B cell (primary cell): ENCODE data around the gene NACAD. TPM values are rescaled to one million over a fixed set of nuclear protein-coding genes. Genes with fewer than 3 reads are reported as not detected.
"Not testable (repeated sequence)": the region's sequence is repeated elsewhere in the genome, so short reads cannot be mapped to it uniquely, and the experiment has no call there.

Source experiments
- ATAC-seq: fragments of 200-7000 bp; cut with Tn5 transposase; one replicate; pipeline ENCODE4 v1.10.0; 2021; ENCODE audit warnings: low read depth, mild to moderate bottlenecking, moderate number of reproducible peaks, moderate library complexity
- CTCF ChIA-PET: fragments of 350-600 bp; sonication (Branson Sonifier 250); formaldehyde crosslinking; loops from one replicate; lab custom pipeline; 2021; ENCODE audit warnings: antibody characterized with exemption, inconsistent platforms; lab: Charles Lee
- POLR2A ChIA-PET: fragments of 350-600 bp; sonication (Branson Sonifier 250); formaldehyde crosslinking; loops from one replicate; lab custom pipeline; 2021; ENCODE audit warnings: antibody characterized with exemption; lab: Charles Lee
- DNase-seq: peaks from one replicate; pipeline ENCODE4 v3.0.0; 2013
- H2AFZ ChIP-seq: 2 replicates; pipeline ENCODE4 v1.6.1; 2012; ENCODE audit warnings: mild to moderate bottlenecking, low read depth, low read length; ENCODE audit not compliant: insufficient read depth, poor library complexity, severe bottlenecking
- H3K27ac ChIP-seq, 2 donors: 1 replicate in 1 of 2; 2 replicates in 1 of 2; pipeline ENCODE4 v1.5.1; 2012 to 2013; ENCODE audit warnings: low read length in 2 of 2, mild to moderate bottlenecking in 2 of 2, moderate library complexity in 1 of 2
- H3K27me3 ChIP-seq, 4 experiments: fragments of 200-600 bp in 1 of 4; sonication (generic) in 1 of 4; replicated peaks in 1 of 4; 1 replicate in 2 of 4; 2 replicates in 2 of 4; pipeline versions ENCODE4 v1.6.1 to v1.7.0; 2013 to 2016; ENCODE audit warnings: low read length in 3 of 4, mild to moderate bottlenecking in 2 of 4, mixed read lengths in 1 of 4, moderate library complexity in 1 of 4; ENCODE audit not compliant: insufficient read depth in 4 of 4, control insufficient read depth in 3 of 4; ENCODE audit errors: control extremely low read depth in 1 of 4
- H3K36me3 ChIP-seq, 2 experiments: replicated peaks in 1 of 2; 1 replicate in 1 of 2; 2 replicates in 1 of 2; pipeline versions ENCODE4 v1.6.1 to v1.7.1; 2013; ENCODE audit warnings: low read length in 1 of 2; ENCODE audit not compliant: insufficient read depth in 2 of 2, control insufficient read depth in 1 of 2; ENCODE audit errors: control extremely low read depth in 1 of 2, extremely low read depth in 1 of 2
- H3K4me1 ChIP-seq, 2 donors: fragments of 200-600 bp in 1 of 2; sonication (generic) in 1 of 2; 1 replicate in 1 of 2; 2 replicates in 1 of 2; pipeline versions ENCODE4 v1.5.1 to v1.6.1; 2013 to 2017; ENCODE audit warnings: low read length in 2 of 2; ENCODE audit not compliant: control insufficient read depth in 2 of 2, insufficient read depth in 2 of 2
- H3K4me2 ChIP-seq: replicated peaks from 2 replicates; pipeline ENCODE3; 2012; ENCODE audit warnings: mild to moderate bottlenecking, low read depth, low read length; ENCODE audit not compliant: poor library complexity, severe bottlenecking
- H3K4me3 ChIP-seq, 5 experiments: fragments of 200-600 bp in 1 of 5; sonication (generic) in 1 of 5; 1 replicate in 3 of 5; 2 replicates in 2 of 5; pipeline versions ENCODE4 v1.5.1 to v1.7.0; 2011 to 2016; ENCODE audit warnings: low read length in 4 of 5, mild to moderate bottlenecking in 4 of 5, low read depth in 2 of 5, control low read depth in 1 of 5, moderate library complexity in 1 of 5; ENCODE audit not compliant: insufficient read depth in 1 of 5; ENCODE audit errors: control extremely low read depth in 1 of 5, extremely low read depth in 1 of 5
- H3K79me2 ChIP-seq: fragments of 200-600 bp; sonication (generic); one replicate; pipeline ENCODE4 v1.6.0; 2016; ENCODE audit warnings: low read length; ENCODE audit not compliant: control insufficient read depth, insufficient read depth
- H3K9ac ChIP-seq: fragments of 200-600 bp; sonication (generic); 2 replicates; pipeline ENCODE4 v1.6.1; 2017; ENCODE audit warnings: mild to moderate bottlenecking, low read length, moderate library complexity
- H3K9me3 ChIP-seq, 3 donors: one replicate each; pipeline versions ENCODE4 v1.6.1 to v1.7.1; 2013; ENCODE audit warnings: low read length in 2 of 3; ENCODE audit not compliant: control insufficient read depth in 2 of 3, insufficient read depth in 1 of 3; ENCODE audit errors: control extremely low read depth in 1 of 3
- H4K20me1 ChIP-seq: 2 replicates; pipeline ENCODE4 v1.6.0; 2012; ENCODE audit warnings: mild to moderate bottlenecking, low read length; ENCODE audit not compliant: insufficient read depth, control insufficient read depth, poor library complexity, severe bottlenecking
- H3K27ac Mint-ChIP-seq: one replicate; pipeline ENCODE4 v1.8.0; 2021; ENCODE audit warnings: mixed read lengths
- H3K27me3 Mint-ChIP-seq: one replicate; pipeline ENCODE4 v1.8.0; 2021; ENCODE audit warnings: mixed read lengths
- H3K4me1 Mint-ChIP-seq: one replicate; pipeline ENCODE4 v1.8.0; 2021; ENCODE audit warnings: mixed read lengths
- H3K4me3 Mint-ChIP-seq: one replicate; pipeline ENCODE4 v1.8.0; 2021; ENCODE audit warnings: mixed read lengths
- H3K9me3 Mint-ChIP-seq: one replicate; pipeline ENCODE4 v1.8.0; 2022; ENCODE audit warnings: mixed read lengths; ENCODE audit not compliant: insufficient read depth
- EZH2 ChIP-seq: IDR thresholded peaks from 2 replicates; pipeline ENCODE4 v1.6.1; 2012; ENCODE audit warnings: borderline replicate concordance, low read depth, mild to moderate bottlenecking, moderate library complexity, low read length; ENCODE audit not compliant: insufficient read depth, poor library complexity, severe bottlenecking
- WGBS: methylation state at CpG from one replicate; pipeline ENCODE4 v1.1.5; 2013; ENCODE audit warnings: missing lambda C conversion rate; ENCODE audit not compliant: insufficient coverage; 5-methylcytosine and 5-hydroxymethylcytosine counted together
- intact Hi-C: fragments of 100-400 bp; cut with micrococcal nuclease; formaldehyde crosslinking; loops from one replicate; pipeline ENCODE4 v1.10.0; 2022
- polyA plus RNA-seq: library from polyadenylated mRNA; depleted of rRNA; stranded (reverse); fragments of >200 nt; gene quantifications from 2 replicates; pipeline ENCODE4 v1.2.3, GENCODE V29; 2012
- total RNA-seq, 2 donors: library from RNA; stranded (reverse); fragments of 120-200 nt in 1 of 2; gene quantifications; 1 replicate in 1 of 2; 2 replicates in 1 of 2; pipeline versions ENCODE4 v1.2.3 to v1.2.4, GENCODE V29; 2013 to 2022
- TF ChIP-seq, protein P1 (sequence below): fragments of 200-600 bp; IDR thresholded peaks from one replicate; pipeline ENCODE4 v1.8.0; 2022; ENCODE audit warnings: antibody characterized with exemption, mild to moderate bottlenecking

The NACAD gene
- total and polyA plus RNA-seq, 2 donors (not counting 1 experiment from before 2014, with no cell fraction given), result 0.04 to 0.49 TPM

DNA sequence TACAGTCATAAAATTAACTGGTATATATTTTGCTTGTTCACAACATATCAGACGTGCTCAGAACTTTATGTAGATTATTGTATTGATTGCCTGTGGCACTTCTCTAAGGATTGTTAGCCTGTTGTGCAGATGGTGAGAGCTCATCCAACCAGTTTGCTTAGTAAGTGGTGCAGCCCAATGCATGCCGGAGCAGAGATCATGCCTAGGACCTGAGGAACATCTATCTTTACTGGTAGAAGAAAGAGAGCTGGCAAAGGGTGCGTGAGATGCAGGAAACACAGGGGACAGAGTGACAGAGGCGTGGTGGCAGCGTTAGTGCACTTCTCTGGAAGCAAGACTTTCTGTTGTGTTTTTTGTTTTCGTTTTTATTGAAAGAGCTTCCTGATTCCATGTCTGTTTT is 52.9 kb downstream of the NACAD start:
- TF ChIP-seq, protein P1, sequence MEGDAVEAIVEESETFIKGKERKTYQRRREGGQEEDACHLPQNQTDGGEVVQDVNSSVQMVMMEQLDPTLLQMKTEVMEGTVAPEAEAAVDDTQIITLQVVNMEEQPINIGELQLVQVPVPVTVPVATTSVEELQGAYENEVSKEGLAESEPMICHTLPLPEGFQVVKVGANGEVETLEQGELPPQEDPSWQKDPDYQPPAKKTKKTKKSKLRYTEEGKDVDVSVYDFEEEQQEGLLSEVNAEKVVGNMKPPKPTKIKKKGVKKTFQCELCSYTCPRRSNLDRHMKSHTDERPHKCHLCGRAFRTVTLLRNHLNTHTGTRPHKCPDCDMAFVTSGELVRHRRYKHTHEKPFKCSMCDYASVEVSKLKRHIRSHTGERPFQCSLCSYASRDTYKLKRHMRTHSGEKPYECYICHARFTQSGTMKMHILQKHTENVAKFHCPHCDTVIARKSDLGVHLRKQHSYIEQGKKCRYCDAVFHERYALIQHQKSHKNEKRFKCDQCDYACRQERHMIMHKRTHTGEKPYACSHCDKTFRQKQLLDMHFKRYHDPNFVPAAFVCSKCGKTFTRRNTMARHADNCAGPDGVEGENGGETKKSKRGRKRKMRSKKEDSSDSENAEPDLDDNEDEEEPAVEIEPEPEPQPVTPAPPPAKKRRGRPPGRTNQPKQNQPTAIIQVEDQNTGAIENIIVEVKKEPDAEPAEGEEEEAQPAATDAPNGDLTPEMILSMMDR, result no peak
- no peak for TF ChIP-seq EZH2
- ATAC-seq (no peak), DNase-seq (no peak)
- peak overlapping the region in 1 of 2 donors; percentile 43 for H3K27ac ChIP-seq
- CTCF ChIA-PET, result interaction anchor here (2.2 to 2.6 kb wide), 2 partner anchors 8 to 63 kb away, joined by 9 read pairs; no protein-coding TSS in a partner anchor
- no peak overlapping the region for H3K9ac ChIP-seq
- H3K27me3 ChIP-seq, result no peaks in the 10 kb centered on the region
- peaks cover 62% of the 10 kb centered on the region for H3K4me1 Mint-ChIP-seq
- H2AFZ ChIP-seq, result no peak overlapping the region
- H4K20me1 ChIP-seq, result peaks cover 93% of the 10 kb centered on the region
- POLR2A ChIA-PET, result interaction anchor here (1.4 kb wide), 1 partner anchor 8 kb away, joined by 3 read pairs; no protein-coding TSS in a partner anchor
- peaks cover 0 to 69% of the 10 kb centered on the region in 2 experiments for H3K36me3 ChIP-seq
- H3K9me3 ChIP-seq, result no peaks in the 10 kb centered on the region
- no peaks in the 10 kb centered on the region for H3K9me3 Mint-ChIP-seq
- peak overlapping the region; percentile 65 for H3K27ac Mint-ChIP-seq
- H3K4me2 ChIP-seq, result peak overlapping the region; percentile 38
- peaks cover 40 to 63% of the 10 kb centered on the region in 2 donors for H3K4me1 ChIP-seq
- H3K79me2 ChIP-seq, result peaks cover 96% of the 10 kb centered on the region
- 48% methylated on average over 6 of the region's 6 CpGs for WGBS
- no peaks in the 10 kb centered on the region for H3K27me3 Mint-ChIP-seq
- H3K4me3 Mint-ChIP-seq, result peak overlapping the region; percentile 52
- intact Hi-C loops, result no loop called here
- H3K4me3 ChIP-seq, result no peak overlapping the region

DNA sequence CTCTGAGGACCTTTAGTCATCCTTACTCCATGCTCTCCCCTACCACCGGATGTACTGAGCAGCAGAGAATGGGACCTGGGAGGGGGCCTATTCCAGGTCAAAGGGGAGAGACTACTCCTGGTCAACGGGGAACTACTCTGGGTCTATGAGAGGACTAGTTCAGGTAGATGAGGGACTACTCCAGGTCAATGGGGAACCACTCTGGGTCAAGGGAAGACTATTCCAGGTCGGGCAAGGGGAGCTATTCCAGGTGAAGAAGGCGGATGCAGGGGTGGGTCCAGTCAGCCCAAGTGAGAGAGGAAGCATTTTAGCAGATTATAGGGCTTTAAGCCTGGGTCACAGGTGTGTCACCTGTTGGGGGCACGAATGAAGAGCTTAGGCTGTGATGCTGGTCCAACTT is 53.4 kb downstream of the NACAD start:
- Histone ChIP-seq H3K9ac (no peak overlapping the region), H3K4me2 (peak overlapping the region; percentile 29), H3K9me3 (no peaks in the 10 kb centered on the region), H3K27me3 (no peaks in the 10 kb centered on the region), H3K4me3 (no peak overlapping the region), H2AFZ (no peak overlapping the region), H3K36me3 (peaks cover 0 to 68% of the 10 kb centered on the region in 2 experiments), H4K20me1 (peaks cover 93% of the 10 kb centered on the region), H3K4me1 (peaks cover 42 to 68% of the 10 kb centered on the region in 2 donors), H3K27ac (peak overlapping the region in 1 of 2 donors; percentile 50), H3K79me2 (peaks cover 97% of the 10 kb centered on the region)
- DNase-seq (no peak), ATAC-seq (no peak)
- no peaks in the 10 kb centered on the region for H3K9me3 Mint-ChIP-seq
- POLR2A ChIA-PET, result interaction anchor here (1.4 kb wide), 1 partner anchor 8 kb away, joined by 3 read pairs; no protein-coding TSS in a partner anchor
- WGBS, result 100% methylated on average over 3 of the region's 5 CpGs
- peaks cover 60% of the 10 kb centered on the region for H3K4me1 Mint-ChIP-seq
- no peak for TF ChIP-seq EZH2
- TF ChIP-seq, protein P1, result no peak
- intact Hi-C loops, result no loop called here
- CTCF ChIA-PET, result interaction anchor here (2.2 to 2.6 kb wide), 2 partner anchors 8 to 62 kb away, joined by 9 read pairs; no protein-coding TSS in a partner anchor
- peak overlapping the region; percentile 5 for H3K4me3 Mint-ChIP-seq
- H3K27me3 Mint-ChIP-seq, result no peaks in the 10 kb centered on the region
- peak overlapping the region; percentile 48 for H3K27ac Mint-ChIP-seq

DNA sequence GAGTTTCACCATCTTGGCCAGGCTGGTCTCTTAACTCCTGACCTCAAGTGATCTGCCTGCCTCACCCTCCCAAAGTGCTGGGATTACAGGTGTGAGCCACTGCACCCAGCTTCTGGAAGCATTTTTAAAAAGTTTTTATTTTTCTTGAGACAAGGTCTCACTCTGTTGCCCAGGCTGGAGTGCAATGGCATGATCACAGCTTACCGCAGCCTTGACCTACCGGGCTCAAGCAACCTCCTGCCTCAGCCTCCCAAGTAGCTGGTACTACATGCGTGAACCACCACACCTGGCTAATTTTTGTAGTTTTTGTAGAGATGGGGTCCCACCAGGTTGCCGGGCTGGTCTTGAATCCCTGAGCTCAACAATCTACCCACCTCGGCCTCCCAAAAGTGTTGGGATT is 54.1 kb downstream of the NACAD start:
- peaks cover 0 to 69% of the 10 kb centered on the region in 2 experiments for H3K36me3 ChIP-seq

More for the DNA sequence above, 54.1 kb downstream of the NACAD start:
- 100% methylated on average over 2 of the region's 5 CpGs for WGBS
- H3K4me3 Mint-ChIP-seq, H3K4me2 ChIP-seq, H3K27me3 ChIP-seq, H3K9me3 Mint-ChIP-seq, intact Hi-C loops, H3K9me3 ChIP-seq, H3K27ac ChIP-seq, H3K27me3 Mint-ChIP-seq, H3K4me3 ChIP-seq, H3K27ac Mint-ChIP-seq, ATAC-seq, H2AFZ ChIP-seq, H3K9ac ChIP-seq, DNase-seq: not testable (repeated sequence)
- H3K4me1 Mint-ChIP-seq, result peaks cover 66% of the 10 kb centered on the region
- peaks cover 48 to 75% of the 10 kb centered on the region in 2 donors for H3K4me1 ChIP-seq
- POLR2A ChIA-PET, result interaction anchor here (0.7 to 1.2 kb wide), 2 partner anchors 18 to 77 kb away, joined by 3 to 4 read pairs; no protein-coding TSS in a partner anchor
- H4K20me1 ChIP-seq, result peaks cover 95% of the 10 kb centered on the region
- CTCF ChIA-PET, result interaction anchor here (1.2 to 2.6 kb wide), 3 partner anchors 34 to 114 kb away, joined by 5 to 9 read pairs (median 6); no protein-coding TSS in a partner anchor
- peaks cover 98% of the 10 kb centered on the region for H3K79me2 ChIP-seq
